SK-N-SH (cell line): ENCODE measurements around the gene ZHX3. TPM values are rescaled to one million over a fixed set of nuclear protein-coding genes. Genes with fewer than 3 reads are reported as not detected.
A peak's percentile ranks its signal among the peaks of the same experiment; 100 is the strongest.

Source experiments
- EP300 ChIP-seq, 2 experiments: IDR thresholded peaks; 2 replicates each; pipeline versions ENCODE4 v1.4.0 to v1.6.1; 2012; ENCODE audit warnings: borderline replicate concordance in 1 of 2, low read depth in 1 of 2, low read length in 1 of 2
- FOSL2 ChIP-seq: IDR thresholded peaks from 2 replicates; pipeline ENCODE4 v1.4.0; 2012; ENCODE audit warnings: low read depth, mild to moderate bottlenecking, moderate library complexity, borderline replicate concordance
- FOXM1 ChIP-seq: IDR thresholded peaks from 2 replicates; pipeline ENCODE4 v1.4.0; 2012; ENCODE audit warnings: low read depth, mild to moderate bottlenecking
- JUND ChIP-seq: IDR thresholded peaks from 2 replicates; pipeline ENCODE4 v1.4.0; 2012
- MAX ChIP-seq: IDR thresholded peaks from 2 replicates; pipeline ENCODE4 v1.4.0; 2012; ENCODE audit warnings: low read depth
- MEF2A ChIP-seq: IDR thresholded peaks from 2 replicates; pipeline ENCODE4 v1.4.0; 2012; ENCODE audit warnings: low read depth, borderline replicate concordance
- NFIC ChIP-seq: IDR thresholded peaks from 2 replicates; pipeline ENCODE4 v1.4.0; 2012; ENCODE audit warnings: borderline replicate concordance
- NRF1 ChIP-seq: IDR thresholded peaks from 2 replicates; pipeline ENCODE4 v1.6.1; 2012; ENCODE audit warnings: low read depth, mild to moderate bottlenecking, low read length
- PBX3 ChIP-seq: IDR thresholded peaks from 2 replicates; pipeline ENCODE4; 2012
- POLR2AphosphoS5 ChIP-seq: IDR thresholded peaks from 2 replicates; pipeline ENCODE4 v1.6.1; 2012; ENCODE audit warnings: low read depth, low read length
- RAD21 ChIP-seq: IDR thresholded peaks from 2 replicates; pipeline ENCODE4 v1.6.1; 2012; ENCODE audit warnings: mild to moderate bottlenecking, low read length
- RFX5 ChIP-seq: IDR thresholded peaks from 2 replicates; pipeline ENCODE4 v1.6.1; 2012; ENCODE audit warnings: mild to moderate bottlenecking, improper control_type of control experiment, low read length
- TAF1 ChIP-seq: IDR thresholded peaks from 2 replicates; pipeline ENCODE4 v1.6.1; 2012; ENCODE audit warnings: low read depth, mild to moderate bottlenecking, low read length, moderate library complexity, borderline replicate concordance
- TEAD4 ChIP-seq: IDR thresholded peaks from 2 replicates; pipeline ENCODE4 v1.4.0; 2012; ENCODE audit warnings: mild to moderate bottlenecking, borderline replicate concordance; ENCODE audit not compliant: insufficient read depth
- YY1 ChIP-seq: IDR thresholded peaks from 2 replicates; pipeline ENCODE4 v1.4.0; 2012; ENCODE audit warnings: low read depth, mild to moderate bottlenecking
- polyA plus RNA-seq, 3 experiments: library from polyadenylated mRNA; depleted of rRNA; stranded (reverse); fragments of >200 nt; gene quantifications; 2 replicates each; pipeline ENCODE4 v1.2.3, GENCODE V29; 2012
- TF ChIP-seq, protein P1 (sequence below): fragments of 200-600 bp; sonication (generic); IDR thresholded peaks from 2 replicates; pipeline ENCODE4 v1.6.1; 2017; ENCODE audit warnings: antibody characterized with exemption, mild to moderate bottlenecking, moderate library complexity
- TF ChIP-seq, protein P2 (sequence below): IDR thresholded peaks from 2 replicates; pipeline ENCODE4 v1.4.0; 2012; ENCODE audit warnings: low read depth, borderline replicate concordance
- TF ChIP-seq, protein P3 (sequence below): IDR thresholded peaks from 2 replicates; pipeline ENCODE4 v1.4.0; 2012; ENCODE audit warnings: low read depth, borderline replicate concordance

The ZHX3 gene
- polyA plus RNA-seq, 1 of the 3 experiments (the other 2 are of a cell fraction) = 6.0 TPM

DNA sequence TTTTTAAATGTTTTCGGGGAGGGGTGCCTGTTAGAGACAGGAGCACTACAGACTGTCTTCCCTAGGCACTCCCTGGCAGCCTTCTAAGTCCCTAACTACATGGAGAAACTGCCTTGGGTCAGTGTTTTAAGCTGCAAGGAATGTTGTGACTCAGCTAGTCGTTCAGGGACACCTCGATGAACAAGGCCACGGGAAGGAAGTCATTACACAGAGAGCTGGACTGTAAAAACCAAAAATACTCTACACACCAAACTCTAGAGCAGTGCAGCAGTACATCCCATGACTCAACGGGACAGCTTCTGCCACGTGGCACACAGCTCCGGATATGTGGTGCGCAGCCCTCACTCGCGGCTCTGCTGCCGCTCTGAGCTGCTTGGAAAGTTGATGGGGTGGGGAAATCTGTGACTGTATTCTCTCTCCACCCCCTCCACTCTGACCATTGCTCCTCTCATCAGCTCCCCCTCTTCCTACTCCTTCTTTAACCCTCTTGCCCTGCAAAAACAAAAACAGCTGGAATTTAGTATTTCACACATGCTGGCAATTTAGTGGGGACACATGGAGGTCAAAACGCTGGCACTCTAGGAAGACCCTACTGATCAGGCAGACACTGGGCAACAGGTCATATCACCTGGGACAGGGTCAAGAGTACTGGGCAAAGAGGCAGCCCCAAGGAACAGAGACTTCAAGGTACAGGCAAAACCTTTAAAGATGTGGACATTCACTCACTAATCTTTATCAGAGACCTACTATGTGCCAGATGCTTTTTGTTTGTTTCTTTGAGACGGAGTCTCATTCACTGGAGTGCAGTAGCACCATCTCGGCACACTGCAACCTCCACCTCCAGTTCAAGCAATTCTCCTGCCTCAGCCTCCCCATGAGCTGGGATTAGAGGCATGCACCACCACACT is 12.2 kb upstream of the ZHX3 start (continued):
- TF ChIP-seq MAX (peak; percentile 100), YY1 (no peak), TAF1 (peak; percentile 22; the same call in 1 of the 2 replicates), FOXM1 (no peak), POLR2AphosphoS5 (peak; percentile 68), EP300 (IDR thresholded peaks at IDR 0.05; ENCODE audit: borderline replicate concordance in 1 of 2, low read depth in 1 of 2, low read length in 1 of 2) (peak in 1 of 2 experiments; percentile 31; a peak in 1 of 4 replicates), RAD21 (no peak), TEAD4 (0 out of 2 replicates have a peak, but pooled peaks have one; percentile 32), PBX3 (peak; percentile 46; the same call in 1 of the 2 replicates), NFIC (peak; percentile 25; the same call in 1 of the 2 replicates), FOSL2 (peak; percentile 89), MEF2A (peak; percentile 63; the same call in 1 of the 2 replicates), JUND (peak; percentile 63), NRF1 (no peak), RFX5 (no peak)
- TF ChIP-seq, protein P1, sequence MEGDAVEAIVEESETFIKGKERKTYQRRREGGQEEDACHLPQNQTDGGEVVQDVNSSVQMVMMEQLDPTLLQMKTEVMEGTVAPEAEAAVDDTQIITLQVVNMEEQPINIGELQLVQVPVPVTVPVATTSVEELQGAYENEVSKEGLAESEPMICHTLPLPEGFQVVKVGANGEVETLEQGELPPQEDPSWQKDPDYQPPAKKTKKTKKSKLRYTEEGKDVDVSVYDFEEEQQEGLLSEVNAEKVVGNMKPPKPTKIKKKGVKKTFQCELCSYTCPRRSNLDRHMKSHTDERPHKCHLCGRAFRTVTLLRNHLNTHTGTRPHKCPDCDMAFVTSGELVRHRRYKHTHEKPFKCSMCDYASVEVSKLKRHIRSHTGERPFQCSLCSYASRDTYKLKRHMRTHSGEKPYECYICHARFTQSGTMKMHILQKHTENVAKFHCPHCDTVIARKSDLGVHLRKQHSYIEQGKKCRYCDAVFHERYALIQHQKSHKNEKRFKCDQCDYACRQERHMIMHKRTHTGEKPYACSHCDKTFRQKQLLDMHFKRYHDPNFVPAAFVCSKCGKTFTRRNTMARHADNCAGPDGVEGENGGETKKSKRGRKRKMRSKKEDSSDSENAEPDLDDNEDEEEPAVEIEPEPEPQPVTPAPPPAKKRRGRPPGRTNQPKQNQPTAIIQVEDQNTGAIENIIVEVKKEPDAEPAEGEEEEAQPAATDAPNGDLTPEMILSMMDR = no peak
- TF ChIP-seq, protein P2, sequence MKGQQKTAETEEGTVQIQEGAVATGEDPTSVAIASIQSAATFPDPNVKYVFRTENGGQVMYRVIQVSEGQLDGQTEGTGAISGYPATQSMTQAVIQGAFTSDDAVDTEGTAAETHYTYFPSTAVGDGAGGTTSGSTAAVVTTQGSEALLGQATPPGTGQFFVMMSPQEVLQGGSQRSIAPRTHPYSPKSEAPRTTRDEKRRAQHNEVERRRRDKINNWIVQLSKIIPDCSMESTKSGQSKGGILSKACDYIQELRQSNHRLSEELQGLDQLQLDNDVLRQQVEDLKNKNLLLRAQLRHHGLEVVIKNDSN = peak; percentile 84
- TF ChIP-seq, protein P3, sequence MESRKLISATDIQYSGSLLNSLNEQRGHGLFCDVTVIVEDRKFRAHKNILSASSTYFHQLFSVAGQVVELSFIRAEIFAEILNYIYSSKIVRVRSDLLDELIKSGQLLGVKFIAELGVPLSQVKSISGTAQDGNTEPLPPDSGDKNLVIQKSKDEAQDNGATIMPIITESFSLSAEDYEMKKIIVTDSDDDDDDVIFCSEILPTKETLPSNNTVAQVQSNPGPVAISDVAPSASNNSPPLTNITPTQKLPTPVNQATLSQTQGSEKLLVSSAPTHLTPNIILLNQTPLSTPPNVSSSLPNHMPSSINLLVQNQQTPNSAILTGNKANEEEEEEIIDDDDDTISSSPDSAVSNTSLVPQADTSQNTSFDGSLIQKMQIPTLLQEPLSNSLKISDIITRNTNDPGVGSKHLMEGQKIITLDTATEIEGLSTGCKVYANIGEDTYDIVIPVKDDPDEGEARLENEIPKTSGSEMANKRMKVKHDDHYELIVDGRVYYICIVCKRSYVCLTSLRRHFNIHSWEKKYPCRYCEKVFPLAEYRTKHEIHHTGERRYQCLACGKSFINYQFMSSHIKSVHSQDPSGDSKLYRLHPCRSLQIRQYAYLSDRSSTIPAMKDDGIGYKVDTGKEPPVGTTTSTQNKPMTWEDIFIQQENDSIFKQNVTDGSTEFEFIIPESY = no peak
- TF ChIP-seq, all 33 proteins: peak for 16
